Erythroblast (primary cell): Measurements from ENCODE around the gene ITPR1.

Experiments
- GATA1 ChIP-seq: IDR thresholded peaks from 2 replicates; pipeline ENCODE4 v1.6.1; 2011; ENCODE audit warnings: low read depth, mild to moderate bottlenecking, control low read depth, low read length, moderate library complexity
- POLR2A ChIP-seq: IDR thresholded peaks from 2 replicates; pipeline ENCODE4 v1.6.1; 2011; ENCODE audit warnings: mild to moderate bottlenecking, low read length

DNA sequence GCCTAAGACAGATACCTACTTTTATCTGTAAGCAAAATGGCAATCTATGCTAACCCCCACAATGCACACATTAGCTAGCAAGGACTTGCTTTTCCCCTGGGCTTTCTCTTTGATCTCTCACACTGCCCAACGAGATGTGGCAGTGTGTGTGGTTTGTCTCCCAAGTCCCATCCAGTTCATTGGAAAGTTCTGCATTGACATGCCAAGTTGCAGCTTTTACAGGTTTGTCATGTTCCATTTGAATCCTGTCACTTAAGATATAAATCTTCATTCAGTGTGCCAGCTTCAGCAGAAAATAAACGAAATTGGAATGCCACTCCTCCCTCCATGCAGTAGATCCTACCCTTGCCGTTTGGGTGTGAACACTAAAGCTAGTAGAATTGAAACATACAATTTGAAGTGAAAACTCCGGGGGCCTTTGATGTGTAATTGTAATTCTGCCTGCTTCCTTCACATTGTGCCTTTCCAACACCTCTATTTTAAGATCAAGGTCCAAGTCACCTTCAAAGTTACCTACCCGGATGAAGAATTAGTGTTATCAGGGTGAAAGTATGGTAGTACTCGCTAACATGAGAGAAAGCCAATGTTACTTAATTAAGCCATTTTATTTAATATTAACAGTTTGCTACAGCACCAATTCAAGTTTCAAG is 355.2 kb downstream of the ITPR1 start:
- TF ChIP-seq POLR2A (no peak), GATA1 (no peak)
